Loucy (cell line): Measurements from ENCODE around the gene CLCN6.

ENCODE experiments used
- EZH2phosphoT487 ChIP-seq: fragments of 200-600 bp; IDR thresholded peaks from 2 replicates; pipeline ENCODE4 v1.6.1; 2018; ENCODE audit warnings: antibody characterized with exemption, mild to moderate bottlenecking, moderate library complexity, borderline replicate concordance
- TF ChIP-seq, protein P1 (sequence below): fragments of 200-600 bp; sonication (generic); conservative IDR thresholded peaks from 2 replicates; pipeline ENCODE4 v1.5.1; 2014; ENCODE audit warnings: mild to moderate bottlenecking, antibody characterized with exemption, low read length

- TF ChIP-seq, protein P1, sequence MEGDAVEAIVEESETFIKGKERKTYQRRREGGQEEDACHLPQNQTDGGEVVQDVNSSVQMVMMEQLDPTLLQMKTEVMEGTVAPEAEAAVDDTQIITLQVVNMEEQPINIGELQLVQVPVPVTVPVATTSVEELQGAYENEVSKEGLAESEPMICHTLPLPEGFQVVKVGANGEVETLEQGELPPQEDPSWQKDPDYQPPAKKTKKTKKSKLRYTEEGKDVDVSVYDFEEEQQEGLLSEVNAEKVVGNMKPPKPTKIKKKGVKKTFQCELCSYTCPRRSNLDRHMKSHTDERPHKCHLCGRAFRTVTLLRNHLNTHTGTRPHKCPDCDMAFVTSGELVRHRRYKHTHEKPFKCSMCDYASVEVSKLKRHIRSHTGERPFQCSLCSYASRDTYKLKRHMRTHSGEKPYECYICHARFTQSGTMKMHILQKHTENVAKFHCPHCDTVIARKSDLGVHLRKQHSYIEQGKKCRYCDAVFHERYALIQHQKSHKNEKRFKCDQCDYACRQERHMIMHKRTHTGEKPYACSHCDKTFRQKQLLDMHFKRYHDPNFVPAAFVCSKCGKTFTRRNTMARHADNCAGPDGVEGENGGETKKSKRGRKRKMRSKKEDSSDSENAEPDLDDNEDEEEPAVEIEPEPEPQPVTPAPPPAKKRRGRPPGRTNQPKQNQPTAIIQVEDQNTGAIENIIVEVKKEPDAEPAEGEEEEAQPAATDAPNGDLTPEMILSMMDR: no peak
- no peak for TF ChIP-seq EZH2phosphoT487
These were observed 85.6 kb downstream of the CLCN6 start for GRCh38 chr1:11891433-11892186.
